ENCODE measurements around the gene NT5C3A. TPM values are rescaled to one million over a fixed set of nuclear protein-coding genes. Genes with fewer than 3 reads are reported as not detected.
"Not testable (repeated sequence)": the region's sequence is repeated elsewhere in the genome, so short reads cannot be mapped to it uniquely, and the experiment has no call there.

The NT5C3A gene
- polyA plus RNA-seq, 1 donor: 31.7 TPM

DNA sequence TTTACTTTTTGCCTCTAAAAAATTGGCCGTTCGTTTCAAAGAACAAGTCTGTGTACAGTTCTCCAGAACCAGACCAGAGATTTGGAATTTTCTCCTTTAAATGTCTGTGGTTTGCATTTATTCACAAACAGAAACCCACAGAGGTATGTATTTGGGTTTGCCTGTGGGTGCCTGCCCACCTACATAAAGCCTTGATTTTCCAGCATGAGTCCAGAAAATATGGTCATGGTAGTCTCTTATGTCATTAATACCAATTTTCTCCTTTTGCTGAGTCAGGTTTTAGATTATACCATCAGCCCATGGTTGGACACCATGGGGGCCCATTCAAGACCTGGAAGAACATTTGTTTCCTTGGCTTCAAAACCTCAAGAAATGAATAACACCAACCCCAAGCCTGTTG, 82.7 kb downstream of the NT5C3A start:
- not testable (repeated sequence) for DNase-seq (ENCODE audit: low read depth)

DNA sequence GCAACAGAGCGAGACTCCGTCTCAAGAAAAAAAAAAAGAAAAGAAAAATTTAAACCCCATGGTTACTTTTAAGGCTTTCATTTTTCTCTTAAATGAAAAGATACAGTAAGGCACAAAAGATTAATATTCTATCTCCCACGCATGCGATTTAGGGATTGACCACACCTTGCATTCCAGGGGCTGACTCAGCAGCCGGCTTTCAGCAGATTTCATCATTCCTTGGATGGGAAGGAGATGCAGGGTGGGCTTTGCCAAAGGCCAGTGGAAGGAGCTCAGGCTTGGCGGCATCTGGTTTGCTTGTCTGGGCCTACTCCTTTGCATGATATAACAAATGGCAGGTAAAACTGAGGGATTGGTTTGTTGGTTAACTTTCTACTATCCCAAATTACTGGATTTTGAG, 83.3 kb downstream of the NT5C3A start:
- not testable (repeated sequence) for DNase-seq (ENCODE audit: low read depth)

DNA sequence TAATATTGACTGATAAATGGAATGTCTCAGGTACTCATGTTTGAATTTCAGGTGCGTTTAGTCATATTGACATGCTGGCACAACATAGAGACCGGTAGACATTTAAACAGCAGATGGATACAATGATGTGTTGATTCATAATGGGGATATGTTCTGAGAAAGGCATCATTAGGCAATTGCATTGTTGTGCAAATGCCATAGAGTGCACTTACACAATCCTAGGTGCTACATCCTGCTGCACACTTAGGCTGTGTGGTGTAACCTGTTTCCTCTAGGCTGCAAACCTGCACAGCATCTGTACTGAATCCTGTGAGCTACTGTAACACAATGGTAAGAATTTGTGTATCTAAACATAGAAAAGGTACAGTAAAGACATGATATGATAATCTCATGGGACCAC, 85.4 kb downstream of the NT5C3A start:
- not testable (repeated sequence) for DNase-seq (ENCODE audit: low read depth)

DNA sequence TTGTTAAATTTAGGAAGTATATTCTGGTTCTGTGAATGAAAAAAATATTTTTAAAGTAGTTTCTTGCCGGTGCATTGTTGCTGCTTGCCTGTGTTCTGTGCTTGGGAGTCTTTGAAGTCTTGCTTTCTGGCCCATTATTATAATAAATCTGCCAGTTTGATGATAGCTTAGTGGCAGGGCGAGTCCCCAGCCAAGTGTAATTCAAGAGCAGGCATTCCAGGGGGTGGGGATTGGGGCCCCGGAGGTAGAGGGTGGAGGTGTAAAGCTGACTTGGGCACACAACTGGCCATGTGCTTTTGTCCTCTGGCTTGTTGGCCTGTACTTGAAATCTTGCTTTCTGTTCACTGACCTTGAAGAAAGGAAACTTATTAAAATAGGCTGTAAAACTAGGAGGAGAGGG, 90.6 kb downstream of the NT5C3A start:
- DNase-seq (ENCODE audit: low read depth): not testable (repeated sequence)

DNA sequence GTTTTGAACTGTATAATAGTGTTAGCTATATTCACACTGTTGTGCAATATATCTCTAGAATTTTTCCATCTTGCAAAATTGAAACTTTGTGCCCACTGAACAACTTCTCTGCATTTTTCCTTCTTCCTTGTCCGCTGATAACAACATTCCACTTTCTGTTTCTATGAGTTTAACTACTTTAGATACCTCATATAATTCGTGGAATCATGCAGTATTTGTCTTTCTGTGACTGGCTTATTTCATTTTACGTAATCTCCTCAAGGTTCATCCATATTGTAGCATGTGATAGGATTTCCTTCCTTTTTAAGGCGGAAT, 95.4 kb downstream of the NT5C3A start:
- not testable (repeated sequence) for DNase-seq (ENCODE audit: low read depth)

DNA sequence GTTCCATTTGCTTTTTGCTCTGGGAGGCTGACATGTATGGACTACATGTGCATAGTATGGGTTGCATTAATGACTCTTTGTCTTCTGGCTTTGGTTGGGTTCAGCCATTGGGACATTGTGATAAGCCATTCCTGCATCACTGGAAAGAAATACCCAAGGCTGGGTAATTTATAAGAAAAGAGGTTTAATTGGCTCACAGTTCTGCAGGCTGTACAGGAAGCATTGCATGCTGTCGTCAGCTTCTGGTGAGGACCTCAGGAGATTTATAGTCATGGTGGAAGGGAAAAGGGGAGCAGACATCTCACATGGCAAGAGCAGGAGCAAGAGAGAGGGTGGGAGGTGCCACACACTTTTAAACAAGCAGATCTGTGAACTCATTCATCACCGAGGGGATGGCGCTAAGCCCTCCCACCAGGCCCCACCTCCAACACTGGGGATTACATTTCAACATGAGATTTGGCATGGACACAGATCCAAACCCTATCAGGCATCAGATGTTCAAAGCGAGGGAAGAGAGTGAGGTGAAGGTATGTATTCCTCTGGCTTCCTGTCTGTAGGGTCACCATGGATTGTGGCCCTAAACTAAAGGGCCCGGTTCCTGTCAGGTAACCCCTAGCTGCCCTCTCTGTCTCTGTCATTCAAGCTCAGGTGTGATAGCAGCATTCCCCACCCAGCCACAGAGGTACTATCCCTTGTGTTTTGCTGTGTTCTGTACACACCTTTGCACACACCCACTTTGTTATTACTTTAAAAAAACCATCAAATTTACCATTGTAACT, 95.9 kb downstream of the NT5C3A start:
- DNase-seq (ENCODE audit: low read depth): not testable (repeated sequence)

DNA sequence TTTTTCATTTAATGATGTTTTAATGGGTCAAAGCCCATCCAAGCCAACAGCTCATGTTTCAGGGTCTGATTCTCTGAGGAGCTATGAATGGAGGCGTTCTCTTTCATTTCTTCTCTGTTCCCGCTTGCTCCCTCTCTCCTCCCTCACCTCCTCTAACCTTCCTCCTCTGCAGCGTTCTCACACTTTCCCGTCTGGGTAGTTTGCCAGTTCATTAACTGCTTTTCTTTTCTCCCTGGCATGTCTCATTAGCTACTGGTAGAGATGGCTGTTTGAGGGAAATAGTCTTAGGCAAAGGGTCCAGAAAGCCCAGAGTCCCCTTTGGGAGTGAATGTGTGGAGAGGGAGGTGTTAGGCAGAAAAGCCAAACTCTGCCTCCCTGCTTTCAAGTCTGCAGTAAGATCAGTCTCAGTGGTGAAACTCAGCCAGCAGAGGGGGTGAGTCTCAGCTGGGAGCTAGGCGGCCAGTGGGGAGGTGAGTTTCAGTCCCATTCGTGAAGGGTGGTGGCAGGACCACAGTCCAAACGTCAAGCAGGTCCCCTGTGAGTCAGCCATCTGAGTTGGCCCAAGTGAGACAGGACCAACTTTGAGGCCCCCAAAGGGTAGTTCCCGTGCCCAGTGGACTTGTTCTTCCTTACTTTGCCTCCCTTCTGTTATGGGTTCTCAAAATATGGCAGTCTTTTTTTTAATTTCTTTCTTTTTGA, 98.0 kb downstream of the NT5C3A start:
- DNase-seq (ENCODE audit: low read depth): not testable (repeated sequence)

Other genes with a start within 250 kb of the NT5C3A start
- 35.1 TPM for gene KBTBD2, start 171.0 kb downstream of the NT5C3A start, polyA plus RNA-seq (ENCODE audit: insufficient read length)
- gene FKBP9, start 105.3 kb downstream of the NT5C3A start, polyA plus RNA-seq (ENCODE audit: insufficient read length): 135 TPM
- gene RP9, start 46.6 kb upstream of the NT5C3A start, polyA plus RNA-seq (ENCODE audit: insufficient read length): 25.5 TPM
- gene BBS9, start 66.8 kb upstream of the NT5C3A start, polyA plus RNA-seq (ENCODE audit: insufficient read length): 15.9 TPM

All from forelimb muscle (tissue), 1 donor.